Neural cell (in vitro differentiated cells): ENCODE measurements around the gene PSMB4. TPM values are rescaled to one million over a fixed set of nuclear protein-coding genes. Genes with fewer than 3 reads are reported as not detected.

Source experiments
- H2AFZ ChIP-seq: fragments of 200-600, 300-800 bp; sonication (generic), shearing (Covaris generic); 2 replicates; pipeline ENCODE4 v1.6.0; 2014; ENCODE audit warnings: low read depth, mild to moderate bottlenecking, antibody characterized with exemption, low read length, moderate library complexity
- H3F3A ChIP-seq: fragments of 200-600 bp; shearing (Covaris generic); 2 replicates; pipeline ENCODE4 v1.6.1; 2016; ENCODE audit warnings: mild to moderate bottlenecking, moderate library complexity, mixed read lengths, antibody characterized with exemption, low read length; ENCODE audit not compliant: insufficient read depth, poor library complexity, severe bottlenecking
- H3K27ac ChIP-seq: fragments of 200-600, 300-800 bp; sonication (generic), shearing (Covaris generic); 2 replicates; pipeline ENCODE4 v1.5.1; 2014; ENCODE audit warnings: mild to moderate bottlenecking, low read length, moderate library complexity
- H3K27me3 ChIP-seq: fragments of 300-800, 200-600 bp; sonication (generic), shearing (Covaris generic); 2 replicates; pipeline ENCODE4 v1.6.0; 2014; ENCODE audit warnings: mild to moderate bottlenecking, low read depth, low read length, moderate library complexity; ENCODE audit not compliant: insufficient read depth
- H3K36me3 ChIP-seq: fragments of 300-800, 200-600 bp; sonication (generic), shearing (Covaris generic); 2 replicates; pipeline ENCODE4 v1.5.1; 2014; ENCODE audit warnings: mild to moderate bottlenecking, antibody characterized with exemption, low read length, moderate library complexity; ENCODE audit not compliant: insufficient read depth
- H3K4me2 ChIP-seq: fragments of 300-800, 200-600 bp; sonication (generic), shearing (Covaris generic); 2 replicates; pipeline ENCODE4 v1.6.0; 2014; ENCODE audit warnings: mild to moderate bottlenecking, low read length
- H3K4me3 ChIP-seq: fragments of 300-800, 200-600 bp; sonication (generic), shearing (Covaris generic); 2 replicates; pipeline ENCODE4 v1.5.1; 2014; ENCODE audit warnings: mild to moderate bottlenecking, low read length, moderate library complexity
- H3K79me2 ChIP-seq: fragments of 200-600 bp; shearing (Covaris generic); replicated peaks from 2 replicates; pipeline ENCODE4 v1.6.0; 2014; ENCODE audit warnings: mild to moderate bottlenecking, low read length, moderate library complexity; ENCODE audit not compliant: insufficient read depth
- H3K9ac ChIP-seq: fragments of 300-800, 200-600 bp; sonication (generic), shearing (Covaris generic); 2 replicates; pipeline ENCODE4 v1.6.1; 2016; ENCODE audit warnings: mild to moderate bottlenecking, low read length, mixed read lengths
- H3K9me2 ChIP-seq: fragments of 200-600 bp; shearing (Covaris generic); 2 replicates; pipeline ENCODE4 v1.6.1; 2016; ENCODE audit warnings: mild to moderate bottlenecking, low read length, mixed read lengths; ENCODE audit not compliant: insufficient read depth
- H3K9me3 ChIP-seq: fragments of 200-600, 300-800 bp; sonication (generic), shearing (Covaris generic); 2 replicates; pipeline ENCODE4 v1.6.1; 2016; ENCODE audit warnings: mild to moderate bottlenecking, mixed run types, low read length, moderate library complexity, mixed read lengths
- H4K20me1 ChIP-seq: fragments of 200-600 bp; shearing (Covaris generic); 2 replicates; pipeline ENCODE4 v1.6.1; 2016; ENCODE audit warnings: mild to moderate bottlenecking, mixed run types; ENCODE audit not compliant: insufficient read depth
- CTCF ChIP-seq: fragments of 450-650 bp; IDR thresholded peaks from 2 replicates; pipeline ENCODE4 v1.5.1; 2014; ENCODE audit warnings: antibody characterized with exemption, mild to moderate bottlenecking, moderate library complexity; ENCODE audit not compliant: poor library complexity, severe bottlenecking
- EP300 ChIP-seq: fragments of 450-650 bp; conservative IDR thresholded peaks from 2 replicates; pipeline ENCODE4 v1.6.1; 2014; ENCODE audit warnings: antibody characterized with exemption, mild to moderate bottlenecking, moderate library complexity; ENCODE audit not compliant: poor library complexity, severe bottlenecking
- EZH2 ChIP-seq: fragments of 200-600, 300-800 bp; shearing (Covaris generic), sonication (generic); IDR thresholded peaks from 2 replicates; pipeline ENCODE4 v1.6.1; 2014; ENCODE audit warnings: antibody characterized with exemption, low read length, borderline replicate concordance, mild to moderate bottlenecking; ENCODE audit not compliant: insufficient read depth, poor library complexity, severe bottlenecking
- MXI1 ChIP-seq: fragments of 450-650 bp; conservative IDR thresholded peaks from 2 replicates; pipeline ENCODE4 v1.6.1; 2014; ENCODE audit warnings: antibody characterized with exemption, mild to moderate bottlenecking; ENCODE audit not compliant: poor library complexity, severe bottlenecking
- POLR2AphosphoS5 ChIP-seq: IDR thresholded peaks from 2 replicates; pipeline ENCODE4 v1.6.1; 2012
- RAD21 ChIP-seq: fragments of 450-650 bp; conservative IDR thresholded peaks from 2 replicates; pipeline ENCODE4 v1.6.1; 2014; ENCODE audit warnings: antibody characterized with exemption, mild to moderate bottlenecking, moderate library complexity
- REST ChIP-seq: IDR thresholded peaks from 2 replicates; pipeline ENCODE4 v1.6.1; 2012; ENCODE audit warnings: borderline replicate concordance
- SMC3 ChIP-seq: fragments of 450-650 bp; conservative IDR thresholded peaks from 2 replicates; pipeline ENCODE4 v1.6.1; 2014; ENCODE audit warnings: antibody characterized with exemption, mild to moderate bottlenecking, moderate library complexity; ENCODE audit not compliant: poor library complexity
- TAF1 ChIP-seq: IDR thresholded peaks from 2 replicates; pipeline ENCODE4 v1.6.1; 2012; ENCODE audit warnings: low read depth
- polyA plus RNA-seq: library from polyadenylated mRNA; depleted of rRNA; stranded (reverse); fragments of >200 nt; gene quantifications from 2 replicates; pipeline ENCODE4 v1.2.3, GENCODE V29; 2014

PSMB4 gene
- polyA plus RNA-seq, 1 donor from 2014 or later, result 695 TPM

GRCh38 chr1:151402764-151403163 lies 3.4 kb downstream of the PSMB4 start:
- Histone ChIP-seq H3K9me3 (no peaks in the 10 kb centered on the region), H3F3A (peaks cover 10% of the 10 kb centered on the region), H3K4me2 (no peak overlapping the region)

GRCh38 chr1:151403612-151404011 lies 4.2 kb downstream of the PSMB4 start:
- no peak overlapping the region for H2AFZ ChIP-seq
- peaks cover 17% of the 10 kb centered on the region for H3K79me2 ChIP-seq
- H3K36me3 ChIP-seq, result no peaks in the 10 kb centered on the region
- no peaks in the 10 kb centered on the region for H3K9me3 ChIP-seq
- H3K9me2 ChIP-seq, result no peaks in the 10 kb centered on the region
- H3K27ac ChIP-seq, result no peak overlapping the region
- H3F3A ChIP-seq, result peaks cover 10% of the 10 kb centered on the region
- no peaks in the 10 kb centered on the region for H4K20me1 ChIP-seq
- no peaks in the 10 kb centered on the region for H3K27me3 ChIP-seq
- no peak overlapping the region for H3K9ac ChIP-seq
- no peak overlapping the region for H3K4me3 ChIP-seq
- H3K4me2 ChIP-seq, result no peak overlapping the region
- TF ChIP-seq CTCF (no peak), SMC3 (no peak), TAF1 (no peak), POLR2AphosphoS5 (no peak), EZH2 (no peak), MXI1 (no peak), EP300 (no peak)

More at GRCh38 chr1:151402764-151403163, 3.4 kb downstream of the PSMB4 start:
- H3K4me3 ChIP-seq, result no peak overlapping the region
- H3K27ac ChIP-seq, result no peak overlapping the region
- TF ChIP-seq EP300 (no peak), CTCF (no peak), SMC3 (no peak), EZH2 (no peak), RAD21 (no peak), TAF1 (no peak), REST (no peak), MXI1 (no peak), POLR2AphosphoS5 (no peak)
- H3K79me2 ChIP-seq, result peaks cover 17% of the 10 kb centered on the region
- H3K9me2 ChIP-seq, result no peaks in the 10 kb centered on the region
- no peak overlapping the region for H2AFZ ChIP-seq
- H3K9ac ChIP-seq, result no peak overlapping the region
- no peaks in the 10 kb centered on the region for H4K20me1 ChIP-seq
- no peaks in the 10 kb centered on the region for H3K36me3 ChIP-seq
- no peaks in the 10 kb centered on the region for H3K27me3 ChIP-seq
